GM21423 (cell line): Measurements from ENCODE around the gene WDR54.
"Not testable (repeated sequence)": the region's sequence is repeated elsewhere in the genome, so short reads cannot be mapped to it uniquely, and the experiment has no call there.

Source experiments
- ATAC-seq: cut with Tn5 transposase; IDR thresholded peaks from one replicate; pipeline ENCODE4 v1.9.1; 2021; ENCODE audit warnings: mild to moderate bottlenecking, moderate library complexity; ENCODE audit not compliant: unreplicated experiment

WDR54 gene

DNA sequence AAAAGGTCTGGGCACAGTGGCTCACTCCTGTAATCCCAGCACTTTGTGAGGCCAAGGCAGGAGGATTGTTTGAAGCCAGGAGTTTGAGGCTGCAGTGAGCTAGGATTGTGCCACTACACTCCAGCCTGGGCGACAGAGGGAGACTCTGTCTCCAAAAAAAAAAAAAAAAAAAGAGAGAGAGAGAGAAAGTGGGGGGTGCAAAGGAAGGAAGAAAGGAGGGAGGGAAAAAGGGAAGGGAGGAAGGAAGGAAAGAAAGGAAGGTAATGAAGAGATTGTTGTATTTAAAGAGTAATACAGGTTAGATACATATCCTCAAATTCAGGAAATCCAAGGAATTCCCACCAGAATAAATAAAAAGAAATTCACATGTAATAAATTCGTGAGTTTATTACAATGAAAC, 19.6 kb upstream of the WDR54 start:
- ATAC-seq, result no peak

DNA sequence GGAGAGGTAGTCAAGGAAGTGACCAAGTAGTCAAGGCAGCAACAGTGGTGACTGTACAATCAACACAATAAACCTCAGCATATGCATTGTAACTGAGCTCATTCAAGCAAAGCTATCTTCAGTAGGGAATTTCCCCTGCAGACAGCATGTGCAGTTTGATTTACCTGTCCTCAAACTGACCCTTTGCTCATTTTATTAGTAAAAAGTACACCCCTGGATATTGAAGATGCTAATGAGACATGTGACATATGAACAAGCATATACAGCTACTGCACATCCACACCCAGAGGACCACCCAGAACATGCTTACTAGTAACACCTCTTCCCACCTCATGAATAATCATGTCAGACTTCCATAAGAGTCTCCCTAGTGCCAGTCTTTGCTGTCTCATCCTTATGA, 15.5 kb upstream of the WDR54 start:
- ATAC-seq, result peak; percentile 73

DNA sequence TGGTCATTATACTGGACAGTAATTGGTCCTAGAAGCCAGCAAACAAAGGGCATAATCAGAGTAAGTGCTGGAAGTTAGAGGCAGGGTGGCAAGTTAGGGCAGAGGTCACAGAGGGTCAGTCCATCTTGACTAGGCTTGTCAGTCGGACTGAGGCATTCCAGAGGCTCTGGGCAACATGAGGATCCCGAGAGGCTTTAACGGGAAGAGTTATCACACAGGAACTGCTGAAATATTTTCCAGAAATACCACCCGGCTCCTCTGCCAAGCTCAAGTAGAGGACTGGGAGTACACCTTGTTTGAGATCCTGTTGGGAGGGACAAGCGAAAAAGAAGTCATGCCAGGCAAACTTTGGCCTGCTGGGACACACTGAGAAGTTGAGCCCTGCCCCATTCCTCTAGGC, 13.8 kb upstream of the WDR54 start:
- ATAC-seq, result no peak

DNA sequence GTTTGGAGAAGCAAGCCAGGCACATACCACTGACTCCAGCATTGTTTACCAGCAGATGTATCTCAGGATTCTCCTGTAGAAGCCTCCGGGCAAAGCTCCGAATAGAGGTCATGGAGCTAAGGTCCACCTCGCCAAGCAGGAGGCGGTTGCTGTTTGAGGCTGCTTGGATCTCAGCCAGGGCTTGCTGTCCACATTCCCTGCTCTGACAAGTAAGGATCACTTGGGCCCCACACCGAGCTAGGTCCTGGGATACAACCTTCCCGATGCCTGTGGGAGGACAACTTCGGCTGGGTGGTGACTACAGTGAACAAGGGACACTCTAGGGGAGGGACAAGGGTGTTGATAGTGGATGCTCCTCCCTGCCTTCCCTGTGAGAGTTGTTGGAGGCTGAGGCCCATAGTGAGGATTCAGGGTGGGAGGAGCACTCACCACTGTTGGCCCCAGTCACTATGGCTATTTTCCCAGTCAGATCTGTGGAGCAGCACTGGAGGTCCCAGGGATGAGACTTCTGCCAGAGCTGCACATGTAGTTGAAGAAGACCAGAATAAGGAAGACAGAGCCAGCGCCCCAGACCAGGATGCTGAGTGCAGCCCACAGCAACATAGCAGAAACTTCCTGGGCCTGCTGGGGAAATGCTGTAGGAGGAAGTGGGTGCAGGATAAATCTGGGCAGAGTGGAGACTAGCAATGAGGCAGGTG, 8.4 kb upstream of the WDR54 start:
- ATAC-seq, result no peak

DNA sequence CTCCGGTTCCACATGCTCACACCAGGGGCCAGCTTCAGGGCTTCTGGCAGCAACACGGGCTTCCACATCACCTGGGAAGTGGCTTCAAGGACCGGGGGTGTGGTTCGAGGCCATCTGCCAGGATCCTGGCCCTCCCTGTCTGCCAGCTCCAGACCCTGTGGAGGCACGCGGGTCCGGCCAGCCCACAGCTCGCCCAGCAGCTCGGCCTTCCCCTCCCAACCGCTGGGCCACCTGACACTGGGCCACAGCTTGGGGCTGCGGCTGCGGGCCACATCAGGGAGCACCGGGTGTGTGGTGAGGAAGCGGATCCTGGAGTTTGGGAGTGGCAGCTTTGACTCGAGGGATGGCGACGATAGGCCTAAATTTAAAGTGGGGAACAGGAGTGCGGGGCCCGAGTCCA, 7.1 kb upstream of the WDR54 start:
- no peak for ATAC-seq

DNA sequence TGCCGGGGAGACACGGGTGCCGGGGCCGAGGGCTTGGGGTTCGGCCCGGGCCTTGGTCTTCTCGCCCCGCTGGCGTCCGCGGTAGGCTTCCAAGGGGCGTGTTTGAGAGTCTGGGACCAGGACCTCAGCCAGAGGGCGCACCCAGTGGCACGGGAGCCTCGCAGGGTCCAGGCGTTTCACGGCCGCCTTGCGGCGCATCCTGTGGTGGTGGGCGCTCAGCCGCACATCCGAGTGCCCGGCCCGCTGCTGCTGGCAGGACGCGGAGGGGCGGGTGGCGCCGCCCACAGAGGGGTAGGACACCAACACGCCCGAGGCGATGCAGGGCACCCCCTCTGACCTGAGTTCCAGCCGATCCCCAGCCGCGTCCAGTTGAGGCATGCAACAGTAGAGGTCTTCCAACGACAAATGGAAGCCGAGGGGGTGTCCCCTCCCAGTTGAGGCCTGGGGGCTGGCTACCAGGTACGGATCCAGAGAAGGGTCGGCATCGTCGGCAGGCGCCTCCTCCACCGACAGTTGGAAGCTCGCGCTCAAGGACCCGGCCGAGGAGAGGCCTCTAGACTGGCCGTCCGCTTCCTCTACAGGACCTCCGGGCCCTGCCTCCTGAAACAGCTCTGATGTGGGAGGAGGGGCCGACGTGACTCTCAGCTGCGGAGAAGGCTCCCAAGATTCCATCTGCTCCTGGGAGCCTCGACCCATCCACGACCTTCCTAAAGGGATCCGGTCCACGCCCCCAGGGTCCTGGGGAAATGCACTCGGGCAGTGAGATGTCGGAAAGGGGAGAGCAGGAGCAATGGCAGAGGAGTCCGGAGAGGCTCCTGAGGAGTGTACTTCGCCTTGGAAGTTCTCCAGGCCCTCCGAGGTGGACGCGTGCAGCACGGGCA, 6.4 kb upstream of the WDR54 start:
- no peak for ATAC-seq

DNA sequence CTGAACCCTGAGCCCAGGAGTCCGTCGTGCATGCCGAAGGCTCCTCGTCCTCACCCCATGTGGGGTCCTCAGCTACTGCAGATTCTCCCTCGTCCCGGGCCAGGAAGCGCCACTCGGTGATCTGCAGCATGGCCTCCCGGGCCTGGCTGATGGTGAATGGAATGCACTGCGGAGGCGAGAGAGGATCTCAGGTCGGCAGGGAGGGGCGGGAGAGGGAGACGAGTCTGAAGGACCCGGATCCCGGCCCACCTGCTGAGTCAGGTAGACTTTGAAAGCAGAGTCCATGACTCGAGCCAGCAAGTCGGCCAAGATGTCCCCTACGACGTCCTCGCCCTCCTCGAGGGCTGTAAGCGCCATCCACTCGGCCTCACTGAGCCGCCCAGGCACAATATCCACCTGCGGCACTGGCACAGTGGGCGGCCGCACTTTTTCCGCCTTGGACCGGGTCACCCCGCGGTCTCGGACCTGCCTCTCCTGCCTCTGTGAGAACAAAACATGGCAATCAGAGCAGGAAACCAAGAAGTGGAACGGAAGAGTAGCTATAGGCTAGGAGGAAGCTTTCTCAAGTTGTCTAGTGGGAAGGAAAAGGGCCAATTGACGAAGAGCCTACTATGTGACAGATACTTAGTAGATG, 5.7 kb upstream of the WDR54 start:
- no peak for ATAC-seq

DNA sequence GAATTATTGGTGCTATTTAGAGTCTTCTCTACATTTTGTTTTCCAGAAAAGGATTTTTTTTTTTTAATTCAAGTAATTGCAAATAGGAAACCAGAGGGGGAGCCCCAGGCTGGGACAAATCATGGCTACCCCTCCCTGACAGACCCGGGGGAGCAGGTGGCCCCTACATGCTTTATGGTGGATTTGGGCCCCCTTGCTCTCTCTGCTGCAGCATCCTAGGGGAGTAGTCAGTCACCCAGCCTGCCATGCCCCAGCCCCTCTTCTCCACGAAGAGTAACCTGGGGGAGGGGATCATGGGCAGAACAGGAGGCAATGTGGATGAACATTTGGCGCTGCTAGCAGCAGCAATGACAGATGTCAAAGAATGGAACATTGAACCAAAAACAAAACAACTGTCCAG, 4.8 kb upstream of the WDR54 start:
- ATAC-seq, result no peak

DNA sequence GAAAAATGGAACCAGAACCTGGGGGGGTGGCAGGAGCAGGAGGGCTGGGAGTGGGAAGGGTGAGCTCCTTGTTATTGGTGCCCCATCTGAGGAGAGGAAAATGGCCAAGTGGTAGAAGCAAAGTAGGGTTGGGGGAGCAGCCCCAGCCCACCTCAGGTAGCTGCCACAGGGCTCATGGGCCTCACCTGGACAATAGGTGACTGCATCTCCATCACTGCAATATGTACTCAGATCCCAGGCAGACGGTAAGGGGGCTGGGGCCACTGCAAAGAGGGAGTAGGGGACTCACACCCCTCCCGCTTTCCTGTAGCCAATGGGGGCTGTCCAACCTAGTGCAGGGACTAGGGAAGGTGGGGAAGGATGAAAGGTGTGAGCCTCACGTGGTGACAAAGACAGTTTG, 4.3 kb upstream of the WDR54 start:
- no peak for ATAC-seq

DNA sequence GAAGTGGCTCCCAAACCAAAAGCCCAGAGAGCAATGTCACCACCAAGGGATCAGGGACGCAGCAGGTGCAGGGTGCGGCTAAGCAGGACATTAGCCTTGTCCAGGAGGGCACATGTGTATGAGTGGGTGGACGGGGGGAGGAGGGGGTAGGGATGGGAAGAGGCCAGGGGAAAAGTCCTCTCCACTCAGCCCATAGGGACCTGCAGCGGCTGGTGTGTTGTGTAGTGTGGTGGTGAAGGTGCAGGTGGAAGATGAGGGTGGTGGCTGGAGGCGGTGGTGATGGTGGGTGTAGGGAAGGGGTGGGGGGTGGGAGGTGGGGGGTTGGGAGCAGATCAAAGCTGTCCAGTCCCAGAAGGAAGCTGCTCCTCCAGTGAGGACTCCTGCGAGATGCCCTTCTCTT, 3.8 kb upstream of the WDR54 start:
- no peak for ATAC-seq

DNA sequence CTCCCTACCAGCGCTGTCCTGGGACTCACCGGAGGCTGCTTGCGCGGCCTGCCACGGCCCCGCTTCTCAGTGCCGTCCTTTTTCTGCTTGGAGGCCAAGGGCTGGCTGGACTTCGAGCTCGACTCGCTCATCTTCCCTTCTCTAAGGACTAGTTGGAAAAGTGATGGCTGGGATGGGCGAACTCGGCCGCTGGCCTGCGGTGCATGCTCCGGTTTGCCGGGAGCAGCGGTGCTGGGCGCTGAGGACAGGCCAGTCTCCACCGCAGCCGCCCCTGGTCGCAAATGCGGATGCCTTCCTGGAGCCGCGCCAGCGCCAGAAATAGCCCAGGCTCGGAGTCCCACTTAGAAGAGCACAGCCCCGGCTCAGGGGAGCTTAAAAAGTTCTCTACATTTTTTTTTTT, 3.2 kb upstream of the WDR54 start:
- ATAC-seq, result no peak

DNA sequence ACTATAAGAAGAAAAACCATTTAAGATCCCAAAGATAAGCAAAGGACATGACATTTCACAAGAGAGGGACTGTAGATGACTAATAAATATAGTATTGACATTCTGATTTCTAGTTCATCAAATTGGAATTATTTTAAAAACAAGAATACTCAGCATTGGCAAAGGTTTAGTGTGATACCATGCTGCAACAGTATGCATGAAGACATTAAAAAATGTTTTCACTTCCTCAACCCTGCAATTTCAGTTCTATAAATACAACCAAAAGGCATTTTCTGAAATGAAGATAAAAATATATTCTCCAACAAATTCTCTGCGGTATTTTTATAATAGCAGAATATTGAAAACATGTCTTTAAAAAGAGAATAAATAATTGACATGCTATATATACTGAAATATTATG, 2.2 kb upstream of the WDR54 start:
- no peak for ATAC-seq

DNA sequence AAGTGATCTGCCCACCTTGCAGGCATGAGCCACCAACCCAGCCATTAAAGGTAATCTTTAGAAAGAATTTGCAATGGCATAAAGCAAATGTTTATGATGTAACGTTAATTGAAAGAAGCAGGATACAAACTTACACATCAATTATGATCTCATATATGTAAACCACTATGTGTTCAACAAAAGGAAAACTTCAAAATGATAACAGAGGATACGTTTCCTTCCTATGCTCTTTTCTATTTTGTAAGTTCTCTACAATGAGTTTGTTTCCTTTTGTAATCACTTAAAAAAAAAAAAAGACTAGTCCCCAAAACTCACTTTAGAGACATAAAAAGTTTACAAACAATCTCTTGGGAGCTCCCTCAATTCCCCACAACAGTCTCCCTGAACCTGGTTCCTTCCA, 1.5 kb upstream of the WDR54 start:
- no peak for ATAC-seq

DNA sequence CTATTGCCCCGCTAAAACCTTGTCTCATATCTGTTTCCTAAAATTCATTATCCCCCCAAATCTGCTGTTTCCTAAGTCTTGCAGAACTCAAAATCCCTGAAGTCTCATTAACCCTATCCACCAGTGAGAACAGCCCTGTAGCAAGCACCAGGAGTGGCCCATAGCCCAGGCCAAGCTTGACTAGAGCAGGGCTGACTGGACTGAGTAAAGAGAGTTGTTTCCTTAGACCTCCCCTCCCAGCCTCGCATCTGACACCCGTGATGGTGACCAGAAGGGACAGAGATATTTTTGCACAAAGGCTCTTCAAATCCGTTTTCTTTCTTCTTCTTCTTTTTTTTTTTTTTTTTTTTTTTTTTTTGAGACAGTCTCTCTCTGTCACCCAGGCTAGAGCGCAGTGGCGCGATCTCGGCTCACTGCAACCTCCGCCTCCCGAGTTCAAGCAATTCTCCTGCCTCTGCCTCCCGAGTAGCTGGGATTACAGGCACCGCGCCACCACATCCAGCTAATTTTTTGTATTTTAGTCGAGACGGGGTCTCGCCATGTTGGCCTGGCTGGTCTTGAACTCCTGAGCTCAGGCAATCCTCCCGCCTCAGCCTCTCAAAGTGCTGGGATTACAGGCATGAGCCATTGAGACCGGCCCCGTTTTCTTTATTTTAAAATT, 957 bp upstream of the WDR54 start:
- ATAC-seq, result not testable (repeated sequence)

DNA sequence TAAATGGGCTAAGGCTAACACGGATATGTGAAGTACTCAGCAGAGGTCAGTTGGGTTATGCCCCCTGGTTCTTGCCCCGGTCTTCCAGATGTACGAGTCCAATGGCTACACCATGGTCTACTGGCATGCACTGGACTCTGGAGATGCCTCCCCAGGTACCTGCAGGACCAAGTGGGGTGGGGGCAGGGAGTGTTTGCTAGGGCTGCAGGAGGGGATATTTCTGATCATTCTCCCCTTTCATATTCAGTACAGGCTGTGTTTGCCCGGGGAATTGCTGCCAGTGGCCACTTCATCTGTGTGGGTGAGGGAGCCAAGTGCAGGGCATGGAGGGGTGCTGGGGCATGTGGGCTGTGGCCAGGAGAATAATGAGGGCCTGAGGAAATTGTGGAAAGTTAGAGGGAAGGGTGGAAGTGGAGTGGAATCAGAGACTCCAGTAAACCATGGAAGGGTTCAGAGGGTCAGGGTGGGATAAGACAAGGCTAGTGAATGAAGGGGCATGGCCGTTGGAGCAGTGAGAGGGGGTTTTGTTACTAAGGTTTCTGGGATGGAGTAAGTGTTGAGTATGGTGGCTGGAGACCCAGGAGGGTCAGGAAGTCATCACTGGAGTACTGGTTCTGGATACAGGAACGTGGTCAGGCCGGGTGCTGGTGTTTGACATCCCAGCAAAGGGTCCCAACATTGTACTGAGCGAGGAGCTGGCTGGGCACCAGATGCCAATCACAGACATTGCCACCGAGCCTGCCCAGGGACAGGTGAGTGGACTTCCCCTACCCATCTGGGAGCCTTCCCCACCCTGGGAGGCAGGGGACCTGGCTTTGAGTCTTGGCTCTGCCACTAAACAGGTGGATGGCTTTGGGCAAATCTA, 1.9 kb downstream of the WDR54 start:
- no peak for ATAC-seq

DNA sequence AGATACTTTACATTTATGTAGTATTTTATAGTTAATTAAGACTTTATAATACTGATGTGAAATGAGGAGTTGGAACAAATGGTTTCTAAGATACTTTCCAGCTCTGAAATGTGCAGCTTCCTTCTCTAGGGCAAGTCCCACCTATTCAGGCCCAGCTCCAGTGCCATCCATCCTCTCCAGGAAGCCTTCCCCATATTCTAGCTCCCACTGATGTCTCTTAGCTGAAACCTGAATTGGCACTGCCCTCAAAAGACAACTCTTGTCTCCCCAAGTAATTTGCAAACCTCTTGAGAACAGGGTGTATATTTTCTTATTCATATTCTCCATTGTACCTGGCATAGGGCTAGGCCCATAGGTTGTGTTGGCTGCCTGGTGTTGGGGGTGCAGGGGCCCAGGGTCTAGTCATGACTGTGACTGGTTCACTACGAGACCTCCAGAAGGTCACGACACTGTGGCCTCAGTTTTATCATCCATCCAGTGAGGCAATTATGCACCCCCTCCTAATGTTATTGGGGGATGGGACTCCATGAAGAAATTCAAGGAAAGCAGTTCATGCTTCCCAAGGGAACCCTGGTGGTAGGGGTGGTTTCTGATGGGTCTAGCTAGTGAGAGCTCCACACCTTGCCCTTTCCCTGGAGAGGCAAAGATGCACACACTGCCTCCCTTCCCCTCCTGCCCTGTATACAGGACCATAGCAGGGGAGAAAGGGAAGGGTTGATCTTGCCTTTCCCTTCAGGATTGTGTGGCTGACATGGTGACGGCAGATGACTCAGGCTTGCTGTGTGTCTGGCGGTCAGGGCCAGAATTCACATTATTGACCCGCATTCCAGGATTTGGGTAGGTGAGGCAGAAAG, 2.8 kb downstream of the WDR54 start:
- no peak for ATAC-seq

DNA sequence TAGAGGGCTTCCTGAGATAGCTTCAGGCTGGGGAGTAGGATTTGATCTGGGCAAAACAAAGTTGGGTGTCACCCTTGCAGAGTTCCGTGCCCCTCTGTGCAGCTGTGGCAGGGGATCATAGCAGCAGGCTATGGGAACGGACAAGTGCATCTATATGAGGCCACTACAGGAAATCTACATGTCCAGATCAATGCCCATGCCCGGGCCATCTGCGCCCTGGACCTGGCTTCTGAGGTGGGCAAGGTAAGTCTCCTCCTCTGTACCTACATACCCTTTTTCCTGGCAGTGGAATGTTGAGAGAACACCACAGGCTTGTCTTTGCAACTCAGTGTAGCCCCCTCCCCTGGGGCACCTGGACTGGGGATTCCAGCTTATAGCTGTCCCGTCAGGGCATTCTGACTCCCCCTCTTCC, 3.5 kb downstream of the WDR54 start:
- no peak for ATAC-seq

DNA sequence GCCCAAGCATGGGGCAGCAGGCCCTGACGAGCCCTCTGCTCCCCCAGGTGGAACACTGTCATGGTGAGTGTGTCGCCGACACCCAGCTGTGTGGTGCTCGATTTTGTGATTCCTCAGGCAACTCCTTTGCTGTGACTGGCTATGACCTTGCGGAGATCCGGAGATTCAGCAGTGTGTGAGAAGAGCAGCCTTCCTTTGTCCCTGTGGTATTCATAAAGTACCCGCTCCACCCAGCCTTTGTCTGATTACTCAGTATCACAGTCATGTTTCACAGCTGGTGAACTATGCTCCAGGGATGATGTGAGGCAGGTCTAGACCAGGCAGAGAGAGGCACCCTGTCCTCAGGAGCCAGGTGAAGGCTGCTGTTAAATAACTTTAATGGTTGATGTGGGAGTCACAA, 4.0 kb downstream of the WDR54 start:
- ATAC-seq, result no peak

DNA sequence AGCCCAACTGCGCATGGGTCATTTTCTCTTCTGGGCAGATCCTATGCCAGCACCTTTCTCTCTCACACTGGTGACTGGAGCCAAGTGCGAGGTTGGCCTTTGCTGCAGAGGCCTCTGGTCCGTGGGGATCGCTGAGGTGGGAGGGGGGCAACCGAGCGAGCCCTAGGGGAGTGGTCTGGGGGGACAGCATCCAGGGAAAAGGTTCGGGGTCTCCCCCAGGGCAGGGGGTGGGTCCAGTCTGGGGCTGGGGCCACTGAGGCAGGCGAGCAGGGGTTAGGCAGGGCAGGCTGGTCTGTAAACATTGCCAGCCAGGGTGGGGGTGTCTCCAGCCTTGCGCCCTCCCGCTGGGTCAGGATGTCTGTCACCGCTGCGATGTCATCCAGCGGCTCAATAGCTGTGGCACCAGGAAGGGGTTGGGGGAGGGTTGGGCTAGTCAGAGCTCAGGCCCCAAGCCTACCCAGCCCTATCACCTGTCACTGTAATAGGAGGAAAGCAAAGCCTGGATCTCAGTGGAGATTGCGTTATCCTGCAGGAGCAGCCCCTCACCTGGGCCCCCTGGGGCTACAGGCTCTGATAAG, 4.7 kb downstream of the WDR54 start:
- ATAC-seq, result no peak
